ENCODE measurements around the gene FOLR3. TPM values are rescaled to one million over a fixed set of nuclear protein-coding genes. Genes with fewer than 3 reads are reported as not detected.

FOLR3 gene
- total RNA-seq, 1 experiment from 2014 or later = not detected

DNA sequence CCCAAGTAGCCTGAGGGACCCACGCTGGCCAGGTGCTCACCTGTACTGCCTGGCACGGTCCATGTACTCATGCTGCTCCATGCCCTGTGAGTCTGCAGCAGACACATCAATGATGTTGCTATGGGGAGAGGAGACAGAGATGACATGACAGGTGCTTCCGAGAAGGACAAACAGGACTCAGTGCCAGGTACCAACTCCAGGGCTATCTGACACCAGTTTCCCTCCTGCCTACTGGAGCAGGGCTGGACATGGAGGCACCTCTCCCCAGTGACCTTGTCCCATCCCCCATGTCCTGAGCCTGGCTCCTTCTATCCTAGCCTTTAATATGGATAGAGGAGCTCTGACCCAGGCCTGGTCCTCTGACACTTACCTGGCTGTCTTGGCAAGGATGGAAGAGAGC lies 36.8 kb upstream of the FOLR3 start:
- peaks cover 7% of the 10 kb centered on the region; the same call in 1 of the 2 replicates for H3K36me3 ChIP-seq (ENCODE audit: low read depth)
- no peak overlapping the region for H3K27ac ChIP-seq
- H4K20me1 ChIP-seq (ENCODE audit: insufficient read depth) = no peaks in the 10 kb centered on the region
- peaks cover 38% of the 10 kb centered on the region for H3K79me2 ChIP-seq (ENCODE audit: low read depth)
- no peaks in the 10 kb centered on the region for H3K27me3 ChIP-seq (ENCODE audit: insufficient read depth, low read depth)
- no peaks in the 10 kb centered on the region for H3K9me2 ChIP-seq (ENCODE audit: insufficient read depth)
- H3F3A ChIP-seq (ENCODE audit: insufficient read depth, low read depth) = peaks cover 9% of the 10 kb centered on the region; the same call in 1 of the 2 replicates
- DNase-seq = no peak
- no peak overlapping the region for H3K4me2 ChIP-seq
- no peaks in the 10 kb centered on the region for H3K9me3 ChIP-seq (ENCODE audit: insufficient read depth, low read depth)
- no peak overlapping the region for H3K4me3 ChIP-seq
- no peak for TF ChIP-seq EZH2 (IDR thresholded peaks at IDR 0.05; ENCODE audit: low read depth)
- TF ChIP-seq, protein P1, sequence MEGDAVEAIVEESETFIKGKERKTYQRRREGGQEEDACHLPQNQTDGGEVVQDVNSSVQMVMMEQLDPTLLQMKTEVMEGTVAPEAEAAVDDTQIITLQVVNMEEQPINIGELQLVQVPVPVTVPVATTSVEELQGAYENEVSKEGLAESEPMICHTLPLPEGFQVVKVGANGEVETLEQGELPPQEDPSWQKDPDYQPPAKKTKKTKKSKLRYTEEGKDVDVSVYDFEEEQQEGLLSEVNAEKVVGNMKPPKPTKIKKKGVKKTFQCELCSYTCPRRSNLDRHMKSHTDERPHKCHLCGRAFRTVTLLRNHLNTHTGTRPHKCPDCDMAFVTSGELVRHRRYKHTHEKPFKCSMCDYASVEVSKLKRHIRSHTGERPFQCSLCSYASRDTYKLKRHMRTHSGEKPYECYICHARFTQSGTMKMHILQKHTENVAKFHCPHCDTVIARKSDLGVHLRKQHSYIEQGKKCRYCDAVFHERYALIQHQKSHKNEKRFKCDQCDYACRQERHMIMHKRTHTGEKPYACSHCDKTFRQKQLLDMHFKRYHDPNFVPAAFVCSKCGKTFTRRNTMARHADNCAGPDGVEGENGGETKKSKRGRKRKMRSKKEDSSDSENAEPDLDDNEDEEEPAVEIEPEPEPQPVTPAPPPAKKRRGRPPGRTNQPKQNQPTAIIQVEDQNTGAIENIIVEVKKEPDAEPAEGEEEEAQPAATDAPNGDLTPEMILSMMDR (conservative IDR thresholded peaks at IDR 0.05) = no peak
- H2AFZ ChIP-seq = no peak overlapping the region
- ChIA-PET POLR2A (ENCODE audit: unreplicated experiment) (no interaction called here), CTCF (no interaction called here)
- intact Hi-C loops (cut with micrococcal nuclease; ENCODE audit: unreplicated experiment) = no loop called here
- peaks cover 11% of the 10 kb centered on the region for H3K4me1 ChIP-seq (replicated peaks; ENCODE audit: insufficient read depth)
- BruUV-seq (replicated peaks) = no TSS peak

DNA sequence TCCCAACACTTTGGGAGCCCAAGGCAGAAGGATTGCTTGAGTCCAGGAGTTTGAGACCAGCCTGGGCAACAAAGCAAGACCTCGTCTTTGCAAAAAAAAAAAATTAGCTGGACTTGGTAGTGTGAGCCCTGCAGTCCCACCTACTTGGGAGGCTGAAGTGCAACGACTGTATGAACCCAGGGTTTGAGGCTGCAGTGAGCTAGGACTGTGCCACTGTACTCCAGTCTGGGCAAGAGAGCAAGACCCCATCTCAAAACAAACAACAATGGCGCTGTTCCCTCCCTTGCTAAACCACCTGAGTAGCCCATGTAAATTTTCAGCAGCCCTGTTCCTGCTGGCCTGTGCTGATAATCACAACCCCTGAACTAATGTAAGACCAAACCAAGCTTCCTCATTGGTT lies 35.5 kb upstream of the FOLR3 start:
- Histone ChIP-seq H3K4me2 (no peak overlapping the region), H3K4me3 (no peak overlapping the region), H3K27me3 (ENCODE audit: insufficient read depth, low read depth) (no peaks in the 10 kb centered on the region), H2AFZ (no peak overlapping the region), H3K79me2 (ENCODE audit: low read depth) (peaks cover 38% of the 10 kb centered on the region), H3K9me2 (ENCODE audit: insufficient read depth) (no peaks in the 10 kb centered on the region), H3K9me3 (ENCODE audit: insufficient read depth, low read depth) (no peaks in the 10 kb centered on the region), H3K36me3 (ENCODE audit: low read depth) (peaks cover 7% of the 10 kb centered on the region; the same call in 1 of the 2 replicates), H4K20me1 (ENCODE audit: insufficient read depth) (no peaks in the 10 kb centered on the region), H3F3A (ENCODE audit: insufficient read depth, low read depth) (peaks cover 15% of the 10 kb centered on the region; the same call in 1 of the 2 replicates), H3K27ac (no peak overlapping the region), H3K4me1 (replicated peaks; ENCODE audit: insufficient read depth) (peaks cover 13% of the 10 kb centered on the region)
- CTCF ChIA-PET = no interaction called here
- BruUV-seq (replicated peaks) = no TSS peak
- intact Hi-C loops (cut with micrococcal nuclease; ENCODE audit: unreplicated experiment) = loop anchor here (5.0 kb wide), 1 partner anchor 82 kb away; no protein-coding TSS in a partner anchor
- TF ChIP-seq, protein P1 (conservative IDR thresholded peaks at IDR 0.05) = no peak
- no peak for TF ChIP-seq EZH2 (IDR thresholded peaks at IDR 0.05; ENCODE audit: low read depth)
- DNase-seq = no peak
- POLR2A ChIA-PET (ENCODE audit: unreplicated experiment) = interaction anchor here (0.7 kb wide), 1 partner anchor 15 kb away, joined by 3 read pairs; no protein-coding TSS in a partner anchor

DNA sequence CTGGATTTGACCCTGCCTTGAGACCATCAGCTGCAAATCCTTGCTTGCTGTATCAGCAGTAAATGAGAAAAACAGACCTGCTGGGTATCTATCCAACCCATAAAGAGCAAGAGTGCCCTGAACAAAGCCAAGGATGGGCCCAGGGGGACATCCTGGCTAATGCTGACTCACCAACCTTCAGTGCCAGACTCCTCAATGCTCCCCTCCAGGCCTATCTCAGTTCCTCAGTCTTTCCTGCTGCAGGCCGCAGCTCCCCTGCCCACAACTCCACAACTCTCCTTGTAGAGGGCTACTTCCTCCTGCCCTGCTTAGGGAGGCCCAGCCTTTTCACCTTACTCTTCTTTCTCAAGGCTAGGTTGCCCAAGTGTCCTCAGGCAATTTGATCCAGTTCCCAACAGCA lies 35.1 kb upstream of the FOLR3 start:
- Histone ChIP-seq H3K4me2 (no peak overlapping the region), H3K9me3 (ENCODE audit: insufficient read depth, low read depth) (no peaks in the 10 kb centered on the region), H3K4me3 (no peak overlapping the region), H3K27ac (no peak overlapping the region), H3K9me2 (ENCODE audit: insufficient read depth) (no peaks in the 10 kb centered on the region), H3K27me3 (ENCODE audit: insufficient read depth, low read depth) (no peaks in the 10 kb centered on the region), H3K79me2 (ENCODE audit: low read depth) (peaks cover 38% of the 10 kb centered on the region), H3K36me3 (ENCODE audit: low read depth) (peaks cover 7% of the 10 kb centered on the region; the same call in 1 of the 2 replicates), H3F3A (ENCODE audit: insufficient read depth, low read depth) (peaks cover 15% of the 10 kb centered on the region; the same call in 1 of the 2 replicates), H4K20me1 (ENCODE audit: insufficient read depth) (no peaks in the 10 kb centered on the region), H3K4me1 (replicated peaks; ENCODE audit: insufficient read depth) (peaks cover 13% of the 10 kb centered on the region), H2AFZ (no peak overlapping the region)
- CTCF ChIA-PET = no interaction called here
- intact Hi-C loops (cut with micrococcal nuclease; ENCODE audit: unreplicated experiment) = loop anchor here (5.0 kb wide), 1 partner anchor 82 kb away; no protein-coding TSS in a partner anchor
- DNase-seq = no peak
- TF ChIP-seq EZH2 (IDR thresholded peaks at IDR 0.05; ENCODE audit: low read depth) = no peak
- TF ChIP-seq, protein P1 (conservative IDR thresholded peaks at IDR 0.05) = no peak
- no TSS peak for BruUV-seq (replicated peaks)
- POLR2A ChIA-PET (ENCODE audit: unreplicated experiment) = interaction anchor here (0.7 kb wide), 1 partner anchor 15 kb away, joined by 3 read pairs; no protein-coding TSS in a partner anchor

Data from PC-9 (cell line).